ENCODE results near the gene SPATA25.
"Not testable (repeated sequence)": the region's sequence is repeated elsewhere in the genome, so short reads cannot be mapped to it uniquely, and the experiment has no call there.

SPATA25 gene

GRCh38 chr20:45887346-45887715 is at the start of gene SPATA25:
Gene SPATA25, minus strand, starts transcription at chr20:45887622. Its CDS starts 32 bp downstream, at chr20:45887590.
- no peak for DNase-seq (ENCODE audit: low spot score)

- no peak for DNase-seq (ENCODE audit: low spot score)
Observed at GRCh38 chr20:45935416-45936046, 48.1 kb upstream of the SPATA25 start.

- peak; percentile 99 for DNase-seq (ENCODE audit: low spot score)
Observed at GRCh38 chr20:45934586-45935415, 47.4 kb upstream of the SPATA25 start, which contains the start of gene PCIF1. Gene PCIF1, plus strand, starts transcription at chr20:45934683. Its CDS starts 4,317 bp downstream, at chr20:45939000.

GRCh38 chr20:45934046-45934585 is 46.7 kb upstream of the SPATA25 start:
- DNase-seq (ENCODE audit: low spot score), result peak; percentile 57

- peak; percentile 64 for DNase-seq (ENCODE audit: low spot score)
Observed at GRCh38 chr20:45933266-45934045, 46.0 kb upstream of the SPATA25 start.

GRCh38 chr20:45931680-45932079 is 44.3 kb upstream of the SPATA25 start:
- DNase-seq (ENCODE audit: low spot score), result not testable (repeated sequence)

- no peak for DNase-seq (ENCODE audit: low spot score)
Observed at GRCh38 chr20:45927071-45927878, 39.9 kb upstream of the SPATA25 start.

- DNase-seq (ENCODE audit: low spot score), result no peak
Observed at GRCh38 chr20:45926731-45927070, 39.3 kb upstream of the SPATA25 start.

GRCh38 chr20:45925821-45926506 is 38.5 kb upstream of the SPATA25 start:
- no peak for DNase-seq (ENCODE audit: low spot score)

GRCh38 chr20:45924391-45925261 is 37.2 kb upstream of the SPATA25 start:
- no peak for DNase-seq (ENCODE audit: low spot score)

- no peak for DNase-seq (ENCODE audit: low spot score)
Observed at GRCh38 chr20:45921337-45922189, 34.1 kb upstream of the SPATA25 start.

GRCh38 chr20:45920462-45921336 is 33.3 kb upstream of the SPATA25 start:
- no peak for DNase-seq (ENCODE audit: low spot score)

- DNase-seq (ENCODE audit: low spot score), result no peak
Observed at GRCh38 chr20:45919542-45920399, 32.3 kb upstream of the SPATA25 start.

- no peak for DNase-seq (ENCODE audit: low spot score)
Observed at GRCh38 chr20:45918779-45919537, 31.5 kb upstream of the SPATA25 start.

GRCh38 chr20:45918182-45918737 is 30.8 kb upstream of the SPATA25 start:
- DNase-seq (ENCODE audit: low spot score), result no peak

GRCh38 chr20:45917790-45918141 is 30.3 kb upstream of the SPATA25 start:
- no peak for DNase-seq (ENCODE audit: low spot score)

Data from germinal center (tissue), 1 donor.